Erythroblast (primary cell): ENCODE data around the gene MAD1L1.

Experiments used
- GATA1 ChIP-seq: IDR thresholded peaks from 2 replicates; pipeline ENCODE4 v1.6.1; 2011; ENCODE audit warnings: low read depth, mild to moderate bottlenecking, control low read depth, low read length, moderate library complexity
- POLR2A ChIP-seq: IDR thresholded peaks from 2 replicates; pipeline ENCODE4 v1.6.1; 2011; ENCODE audit warnings: mild to moderate bottlenecking, low read length

DNA sequence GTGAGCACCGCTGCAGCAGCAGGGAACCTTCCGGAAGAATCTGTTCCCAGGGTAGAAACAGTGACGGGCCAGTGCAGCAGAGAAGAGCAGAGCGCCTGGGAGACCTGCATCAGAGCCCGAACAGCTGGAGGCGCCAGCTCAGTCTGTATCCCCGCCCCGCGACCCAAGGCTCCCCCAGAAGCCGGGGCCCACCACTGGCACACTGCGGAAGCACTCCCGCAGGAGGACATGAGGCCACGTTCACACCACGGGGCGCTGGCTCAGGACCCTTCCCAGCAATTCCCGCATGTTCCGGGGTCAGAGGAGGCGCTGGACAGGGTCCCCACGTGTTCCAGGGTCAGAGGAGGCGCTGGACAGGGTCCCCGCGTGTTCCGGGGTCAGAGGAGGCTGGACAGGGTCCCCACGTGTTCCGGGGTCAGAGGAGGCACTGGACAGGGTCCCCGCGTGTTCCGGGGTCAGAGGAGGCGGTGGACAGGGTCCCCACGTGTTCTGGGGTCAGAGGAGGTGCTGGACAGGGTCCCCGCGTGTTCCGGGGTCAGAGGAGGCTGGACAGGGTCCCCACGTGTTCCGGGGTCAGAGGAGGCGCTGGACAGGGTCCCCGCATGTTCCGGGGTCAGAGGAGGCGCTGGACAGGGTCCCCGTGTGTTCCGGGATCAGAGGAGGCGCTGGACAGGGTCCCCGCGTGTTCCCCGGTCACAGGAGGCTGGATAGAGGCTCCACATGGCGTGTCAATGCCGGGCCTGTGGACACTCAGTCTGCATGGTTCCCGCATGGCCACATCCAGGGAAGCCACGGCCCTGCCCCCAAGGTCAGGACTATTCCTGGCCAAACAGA lies 117.6 kb downstream of the MAD1L1 start:
- no peak for TF ChIP-seq POLR2A
- no peak for TF ChIP-seq GATA1
